Gastrocnemius medialis (tissue), 4 donors: ENCODE results near the gene MYO9B.

Experiments used
- POLR2A ChIP-seq, 2 donors: fragments of 450-650 bp; IDR thresholded peaks; one replicate each; pipeline ENCODE4 v1.6.1; 2017; ENCODE audit warnings: antibody characterized with exemption in 2 of 2, mild to moderate bottlenecking in 2 of 2, moderate library complexity in 2 of 2
- TF ChIP-seq, protein P1 (sequence below), 5 experiments: fragments of 450-650 bp in 3 of 5; fragments of 200-600 bp in 2 of 5; sonication (generic) in 2 of 5; IDR thresholded peaks in 4 of 5; conservative IDR thresholded peaks in 1 of 5; 1 replicate in 4 of 5; 2 replicates in 1 of 5; pipeline ENCODE4 v1.5.1; 2016 to 2019; ENCODE audit warnings: antibody characterized with exemption in 5 of 5, mild to moderate bottlenecking in 3 of 5, moderate library complexity in 3 of 5

DNA sequence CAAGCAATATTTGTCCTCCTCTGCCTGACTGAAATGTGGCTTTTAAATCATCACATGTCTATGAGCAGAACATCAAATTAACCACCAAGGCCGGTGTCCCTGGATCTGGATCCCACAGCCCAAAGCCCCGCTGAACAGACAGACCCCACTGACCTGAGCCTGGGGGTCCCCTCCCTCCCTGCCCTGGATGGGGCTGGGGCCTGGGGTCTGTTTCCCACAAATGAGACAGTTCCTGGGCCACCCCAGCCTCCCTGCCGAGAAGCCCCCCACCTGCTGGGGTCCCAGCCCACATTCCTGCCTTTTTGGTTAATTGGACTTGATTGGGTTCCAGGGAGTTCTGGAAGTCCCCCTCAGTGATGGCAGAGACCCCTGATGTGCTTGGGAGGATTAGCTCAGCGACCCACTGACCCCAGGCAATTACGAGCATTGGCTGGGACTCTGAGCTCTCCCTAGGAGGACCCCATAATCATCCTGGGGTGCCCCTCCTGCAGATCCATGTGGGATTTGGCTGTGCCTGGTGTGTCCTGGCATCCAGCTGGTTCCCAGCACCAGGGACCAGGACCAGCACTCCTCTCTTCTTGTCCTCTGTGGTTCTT is 29.6 kb upstream of the MYO9B start:
- TF ChIP-seq, protein P1, sequence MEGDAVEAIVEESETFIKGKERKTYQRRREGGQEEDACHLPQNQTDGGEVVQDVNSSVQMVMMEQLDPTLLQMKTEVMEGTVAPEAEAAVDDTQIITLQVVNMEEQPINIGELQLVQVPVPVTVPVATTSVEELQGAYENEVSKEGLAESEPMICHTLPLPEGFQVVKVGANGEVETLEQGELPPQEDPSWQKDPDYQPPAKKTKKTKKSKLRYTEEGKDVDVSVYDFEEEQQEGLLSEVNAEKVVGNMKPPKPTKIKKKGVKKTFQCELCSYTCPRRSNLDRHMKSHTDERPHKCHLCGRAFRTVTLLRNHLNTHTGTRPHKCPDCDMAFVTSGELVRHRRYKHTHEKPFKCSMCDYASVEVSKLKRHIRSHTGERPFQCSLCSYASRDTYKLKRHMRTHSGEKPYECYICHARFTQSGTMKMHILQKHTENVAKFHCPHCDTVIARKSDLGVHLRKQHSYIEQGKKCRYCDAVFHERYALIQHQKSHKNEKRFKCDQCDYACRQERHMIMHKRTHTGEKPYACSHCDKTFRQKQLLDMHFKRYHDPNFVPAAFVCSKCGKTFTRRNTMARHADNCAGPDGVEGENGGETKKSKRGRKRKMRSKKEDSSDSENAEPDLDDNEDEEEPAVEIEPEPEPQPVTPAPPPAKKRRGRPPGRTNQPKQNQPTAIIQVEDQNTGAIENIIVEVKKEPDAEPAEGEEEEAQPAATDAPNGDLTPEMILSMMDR (IDR thresholded peaks at IDR 0.05 in 4 of 5, conservative IDR thresholded peaks at IDR 0.05 in 1 of 5): no peak
- no peak for TF ChIP-seq POLR2A (IDR thresholded peaks at IDR 0.05)
